COR-L47 (cell line): ENCODE data around the gene RPLP1.

ENCODE experiments used
- DNase-seq: peaks from one replicate; lab custom pipeline; 2025; lab: John Stamatoyannopoulos, UW

RPLP1 gene

DNA sequence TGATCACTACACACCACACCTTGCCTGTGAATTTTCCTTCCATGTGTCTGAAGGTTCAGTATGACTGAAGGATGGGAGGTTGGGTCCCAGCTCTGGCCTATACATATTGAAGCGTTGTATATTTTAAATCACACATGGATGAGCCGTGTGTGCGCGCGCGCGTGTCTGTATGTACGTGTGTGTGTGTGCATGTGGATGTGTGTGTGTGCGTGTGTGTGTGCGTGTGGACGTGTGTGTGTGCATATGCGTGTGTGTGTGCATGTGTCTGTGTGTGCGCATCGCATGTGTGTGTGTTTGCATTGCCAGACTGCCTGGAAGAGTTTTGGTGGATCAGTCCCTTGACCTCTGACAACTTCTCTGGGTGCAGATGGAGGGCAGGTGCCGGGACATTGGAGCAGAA is 45.7 kb downstream of the RPLP1 start:
- DNase-seq, result no peak

DNA sequence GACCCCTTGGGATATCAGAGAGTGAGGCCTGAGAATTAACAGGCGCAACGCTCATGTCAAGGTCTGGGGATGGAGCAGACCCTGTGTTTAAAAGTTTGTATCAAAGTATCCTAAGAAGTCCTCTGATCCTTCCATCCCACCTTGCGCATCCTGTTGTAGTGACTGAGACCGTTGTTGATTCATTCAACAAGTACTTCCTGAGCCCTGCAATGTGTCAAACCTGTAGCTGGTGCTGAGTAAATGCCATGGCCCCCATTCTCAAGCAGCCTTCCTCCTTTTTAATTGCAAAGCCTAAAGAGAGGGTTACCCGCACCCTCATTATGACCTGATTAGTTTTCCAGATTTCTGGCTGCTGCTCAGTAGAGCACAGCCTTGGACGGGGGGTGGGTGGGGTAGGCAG is 46.4 kb downstream of the RPLP1 start:
- no peak for DNase-seq

GRCh38 chr15:69499521-69500211 is 47.0 kb downstream of the RPLP1 start:
- peak; percentile 22 for DNase-seq

- no peak for DNase-seq
These were observed 47.7 kb downstream of the RPLP1 start for GRCh38 chr15:69500339-69500738.

DNA sequence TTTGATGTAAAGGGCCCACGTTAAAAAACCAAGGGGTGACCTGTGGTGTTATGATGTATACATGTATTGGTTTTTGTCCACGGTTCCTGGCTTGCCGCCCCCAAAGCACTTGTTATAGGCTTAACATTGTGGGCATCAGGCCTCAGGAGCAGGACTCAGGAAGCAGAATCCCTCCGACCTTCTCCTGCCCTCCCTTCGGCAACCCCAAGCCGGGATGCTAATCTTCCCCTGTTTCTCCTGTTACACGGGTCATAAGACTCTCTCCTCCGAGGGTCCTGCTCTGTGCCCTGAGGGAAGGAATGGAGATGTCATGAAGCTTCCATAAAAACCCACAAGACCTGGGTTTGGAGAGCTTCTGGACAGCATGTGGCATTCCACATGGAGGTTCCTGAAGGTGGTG is 48.8 kb downstream of the RPLP1 start:
- DNase-seq, result no peak

DNA sequence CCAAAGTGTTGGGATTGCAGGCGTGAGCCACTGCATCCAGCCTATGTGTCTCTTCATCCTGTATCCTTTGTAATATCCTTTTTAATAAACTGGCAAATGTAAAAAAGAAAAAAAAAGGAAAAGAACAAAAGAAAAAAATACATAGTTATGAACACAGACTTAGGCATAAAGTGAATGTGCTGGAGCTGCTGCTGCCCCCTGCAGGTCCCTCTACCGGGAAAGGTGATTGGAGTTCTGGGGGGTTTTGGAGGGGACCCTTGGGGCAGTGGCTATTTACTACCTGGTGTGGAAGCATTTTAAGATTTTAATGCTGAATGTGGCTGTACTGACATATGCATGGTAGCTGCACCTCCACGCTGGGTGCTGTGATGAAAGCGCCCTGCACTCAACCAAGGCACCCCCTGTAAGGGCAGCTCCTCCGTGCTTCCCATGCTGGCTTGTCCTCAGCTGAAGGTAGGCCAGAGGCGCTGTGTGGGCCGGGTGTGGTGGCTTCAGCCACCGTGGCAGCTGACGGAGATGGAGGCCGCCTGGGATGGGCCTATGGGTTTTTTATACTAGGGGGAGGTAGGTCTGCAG is 49.9 kb downstream of the RPLP1 start:
- no peak for DNase-seq

DNA sequence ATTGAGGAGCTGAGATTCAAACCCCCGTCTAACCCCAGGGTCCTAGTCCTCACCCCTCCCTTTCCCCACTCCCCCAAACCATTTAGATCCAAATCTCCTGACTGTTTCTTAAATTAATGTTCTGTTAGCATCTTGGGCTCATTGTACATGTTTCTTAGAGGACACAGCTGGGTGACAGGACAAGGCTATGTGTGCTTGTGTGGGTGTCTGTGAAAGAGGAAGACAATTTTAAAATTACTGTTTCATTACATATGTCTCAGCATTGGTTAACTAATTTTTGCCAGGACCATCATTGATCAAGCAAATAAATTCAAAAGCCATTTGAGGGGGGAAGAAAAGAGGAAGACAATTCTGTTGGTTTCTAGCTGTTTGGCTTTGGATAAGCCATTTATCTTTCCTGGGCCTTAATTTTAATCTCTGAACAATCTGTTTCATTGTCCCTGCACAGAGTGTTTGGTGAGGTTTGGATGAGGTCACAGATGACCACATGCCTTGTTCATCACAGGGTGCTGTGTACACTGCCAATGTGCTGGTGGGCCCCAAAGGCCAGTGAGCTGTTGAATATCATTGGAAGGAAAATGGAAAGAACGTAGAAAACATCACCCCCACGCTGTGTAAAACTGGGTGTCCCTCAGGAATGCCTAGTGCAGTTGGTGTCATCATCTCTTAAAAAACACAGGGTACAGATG is 51.9 kb downstream of the RPLP1 start:
- no peak for DNase-seq
